Stomach smooth muscle (tissue), 2 donors: ENCODE measurements around the gene KRT222.

ENCODE experiments used
- H3K27ac ChIP-seq: one replicate; pipeline ENCODE4 v1.7.0; 2013; ENCODE audit warnings: mild to moderate bottlenecking, low read length, inconsistent platforms
- H3K27me3 ChIP-seq, 2 donors: one replicate each; pipeline ENCODE4 v1.7.0; 2013; ENCODE audit warnings: low read length in 2 of 2; ENCODE audit not compliant: insufficient read depth in 2 of 2, control insufficient read depth in 1 of 2
- H3K36me3 ChIP-seq, 2 donors: one replicate each; pipeline ENCODE4 v1.7.0; 2013; ENCODE audit warnings: low read length in 2 of 2; ENCODE audit not compliant: control insufficient read depth in 2 of 2, insufficient read depth in 2 of 2
- H3K4me1 ChIP-seq: one replicate; pipeline ENCODE4 v1.7.0; 2013; ENCODE audit warnings: low read length; ENCODE audit not compliant: control insufficient read depth, insufficient read depth
- H3K4me3 ChIP-seq, 2 donors: one replicate each; pipeline ENCODE4 v1.7.0; 2013; ENCODE audit warnings: low read length in 2 of 2
- H3K9ac ChIP-seq, 2 donors: one replicate each; pipeline ENCODE4 v1.7.0; 2013; ENCODE audit warnings: low read length in 2 of 2, mild to moderate bottlenecking in 1 of 2
- H3K9me3 ChIP-seq, 2 donors: one replicate each; pipeline ENCODE4 v1.7.0; 2013; ENCODE audit warnings: low read length in 2 of 2; ENCODE audit not compliant: control insufficient read depth in 2 of 2
- donor health status: healthy.
- donor health status: Pancreatic carcinoma.

The KRT222 gene

GRCh38 chr17:40664582-40665333 is at the start of gene KRT222:
Gene KRT222, minus strand, starts transcription at chr17:40665177. Its CDS starts 78 bp downstream, at chr17:40665099.
- Histone ChIP-seq H3K4me3 (peak within 1 kb of the TSS in 1 of 2 donors; percentile 50), H3K4me1 (no peaks in the 10 kb centered on the region), H3K36me3 (no peaks in the 10 kb centered on the region), H3K9ac (no peak within 1 kb of the TSS), H3K27me3 (peaks cover 8 to 14% of the 10 kb centered on the region in 2 donors), H3K9me3 (no peaks in the 10 kb centered on the region), H3K27ac (no peak within 1 kb of the TSS)

DNA sequence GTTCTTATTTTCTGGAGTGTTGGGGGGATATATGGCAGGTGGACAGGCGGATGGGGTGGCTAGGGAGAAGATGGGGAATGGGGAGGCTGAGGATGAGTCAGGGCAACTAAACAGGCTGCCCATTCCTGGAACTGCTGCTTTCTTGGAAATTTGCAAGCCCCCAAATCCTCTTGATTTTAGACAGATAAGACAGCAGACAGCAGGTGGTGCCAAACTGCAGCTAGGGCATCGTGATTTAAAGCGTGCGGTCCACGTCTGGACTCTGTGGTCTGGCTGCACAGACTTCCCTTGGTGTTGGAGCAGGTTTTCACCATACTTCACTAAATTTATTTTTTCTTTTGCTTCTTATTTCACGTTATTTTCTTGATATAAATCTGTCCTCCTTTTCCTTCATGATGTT is 49.5 kb upstream of the KRT222 start:
- H3K36me3 ChIP-seq: no peaks in the 10 kb centered on the region

DNA sequence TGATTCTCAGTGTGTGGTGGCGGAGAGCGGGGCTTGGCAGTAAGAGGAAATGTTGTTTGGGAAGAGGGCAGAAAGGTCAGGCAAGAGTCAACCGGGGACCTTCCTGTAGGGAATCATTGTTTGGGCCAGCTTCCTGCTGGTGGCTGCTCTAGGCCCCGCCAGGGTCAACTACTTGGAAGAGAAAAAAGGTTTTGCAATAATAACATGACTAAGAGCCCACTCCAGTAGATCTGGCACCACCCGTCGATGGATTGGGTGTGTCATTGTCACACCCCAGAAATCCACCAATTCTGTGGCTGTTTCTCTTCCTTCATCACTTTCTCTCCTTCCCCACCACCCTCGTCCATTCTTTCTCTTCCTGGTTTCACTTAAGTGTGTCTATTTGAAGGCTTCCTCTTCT is 42.8 kb upstream of the KRT222 start:
- no peaks in the 10 kb centered on the region for H3K4me1 ChIP-seq
- H3K9ac ChIP-seq: no peak overlapping the region
- H3K9me3 ChIP-seq: no peaks in the 10 kb centered on the region
- H3K36me3 ChIP-seq: no peaks in the 10 kb centered on the region
- H3K4me3 ChIP-seq: no peak overlapping the region
- H3K27ac ChIP-seq: no peak overlapping the region
- peaks cover 0 to 5% of the 10 kb centered on the region in 2 donors for H3K27me3 ChIP-seq

More for the DNA sequence above, 49.5 kb upstream of the KRT222 start:
- H3K4me3 ChIP-seq: no peak overlapping the region
- H3K4me1 ChIP-seq: no peaks in the 10 kb centered on the region
- H3K9ac ChIP-seq: no peak overlapping the region
- H3K27me3 ChIP-seq: peaks cover 4 to 5% of the 10 kb centered on the region in 2 donors
- H3K27ac ChIP-seq: no peak overlapping the region
- no peaks in the 10 kb centered on the region for H3K9me3 ChIP-seq

DNA sequence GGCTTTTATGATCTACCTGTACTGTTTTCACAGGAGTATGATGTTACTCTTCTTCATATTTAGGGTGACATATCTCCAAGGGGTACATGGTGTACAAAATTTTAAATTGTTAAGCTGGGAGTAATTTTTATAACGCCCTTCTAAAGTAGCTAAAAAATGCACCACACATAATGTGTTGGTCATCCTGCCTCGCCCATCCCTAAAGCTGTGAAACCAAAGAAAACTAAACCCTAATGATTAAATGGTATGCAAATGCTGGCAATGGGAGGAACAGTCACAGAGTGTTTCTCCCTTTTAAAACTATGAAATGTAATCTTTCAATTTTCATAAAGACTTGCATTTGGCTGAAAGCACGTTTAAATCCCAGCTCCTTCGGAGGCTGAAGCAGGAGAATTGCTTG is 40.6 kb upstream of the KRT222 start:
- Histone ChIP-seq H3K36me3 (no peaks in the 10 kb centered on the region), H3K9me3 (no peaks in the 10 kb centered on the region), H3K4me1 (no peaks in the 10 kb centered on the region)

GRCh38 chr17:40703652-40704051 is 38.7 kb upstream of the KRT222 start, which contains the start of gene KRT24:
Gene KRT24, minus strand, starts transcription at chr17:40703752. Its CDS starts 59 bp downstream, at chr17:40703693.
- H3K9me3 ChIP-seq: no peaks in the 10 kb centered on the region
- H3K36me3 ChIP-seq: no peaks in the 10 kb centered on the region
- no peaks in the 10 kb centered on the region for H3K4me1 ChIP-seq
- no peak within 1 kb of the TSS for H3K9ac ChIP-seq
- peaks cover 0 to 3% of the 10 kb centered on the region in 2 donors for H3K27me3 ChIP-seq
- H3K4me3 ChIP-seq: no peak within 1 kb of the TSS
- H3K27ac ChIP-seq: no peak within 1 kb of the TSS

More for the DNA sequence above, 40.6 kb upstream of the KRT222 start:
- Histone ChIP-seq H3K9ac (no peak overlapping the region), H3K27me3 (peaks cover 0 to 3% of the 10 kb centered on the region in 2 donors), H3K4me3 (no peak overlapping the region), H3K27ac (no peak overlapping the region)

DNA sequence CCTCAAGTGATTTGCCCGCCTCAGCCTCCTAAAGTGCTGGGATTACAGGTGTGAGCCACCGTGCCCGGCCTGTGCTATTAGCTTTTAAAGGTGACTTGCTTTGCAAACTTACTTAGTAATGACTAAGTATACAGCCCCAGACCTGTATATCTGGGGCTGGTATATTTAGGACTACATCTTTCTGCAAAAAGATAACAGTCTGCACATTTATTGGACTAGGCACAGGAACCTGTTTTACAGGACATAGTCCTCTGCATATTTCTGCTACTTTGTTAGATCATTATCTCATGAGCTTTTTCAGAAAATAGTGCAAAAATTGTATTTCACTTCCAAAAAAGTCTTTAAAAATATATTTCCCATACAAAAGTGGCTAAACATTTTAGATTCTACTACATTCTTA is 37.3 kb upstream of the KRT222 start:
- peaks cover 3% of the 10 kb centered on the region in 2 donors for H3K27me3 ChIP-seq

GRCh38 chr17:40699853-40700252 is 34.9 kb upstream of the KRT222 start:
- Histone ChIP-seq H3K4me3 (no peak overlapping the region), H3K9ac (no peak overlapping the region), H3K9me3 (no peaks in the 10 kb centered on the region), H3K4me1 (no peaks in the 10 kb centered on the region), H3K27me3 (peaks cover 3% of the 10 kb centered on the region in 2 donors), H3K27ac (no peak overlapping the region), H3K36me3 (no peaks in the 10 kb centered on the region)

More for the DNA sequence above, 37.3 kb upstream of the KRT222 start:
- no peaks in the 10 kb centered on the region for H3K4me1 ChIP-seq
- no peak overlapping the region for H3K4me3 ChIP-seq
- H3K9ac ChIP-seq: no peak overlapping the region
- H3K9me3 ChIP-seq: no peaks in the 10 kb centered on the region
- H3K36me3 ChIP-seq: no peaks in the 10 kb centered on the region
- no peak overlapping the region for H3K27ac ChIP-seq

GRCh38 chr17:40699371-40699770 is 34.4 kb upstream of the KRT222 start:
- no peaks in the 10 kb centered on the region for H3K36me3 ChIP-seq
- H3K9me3 ChIP-seq: no peaks in the 10 kb centered on the region
- H3K27ac ChIP-seq: no peak overlapping the region
- H3K4me1 ChIP-seq: no peaks in the 10 kb centered on the region
- peaks cover 3% of the 10 kb centered on the region in 2 donors for H3K27me3 ChIP-seq
- no peak overlapping the region for H3K4me3 ChIP-seq
- H3K9ac ChIP-seq: no peak overlapping the region

- Histone ChIP-seq H3K36me3 (no peaks in the 10 kb centered on the region), H3K9ac (no peak overlapping the region), H3K27me3 (peaks cover 0 to 3% of the 10 kb centered on the region in 2 donors), H3K4me3 (no peak overlapping the region), H3K9me3 (no peaks in the 10 kb centered on the region), H3K4me1 (no peaks in the 10 kb centered on the region), H3K27ac (no peak overlapping the region)
Observed at GRCh38 chr17:40697297-40697696, 32.3 kb upstream of the KRT222 start.

DNA sequence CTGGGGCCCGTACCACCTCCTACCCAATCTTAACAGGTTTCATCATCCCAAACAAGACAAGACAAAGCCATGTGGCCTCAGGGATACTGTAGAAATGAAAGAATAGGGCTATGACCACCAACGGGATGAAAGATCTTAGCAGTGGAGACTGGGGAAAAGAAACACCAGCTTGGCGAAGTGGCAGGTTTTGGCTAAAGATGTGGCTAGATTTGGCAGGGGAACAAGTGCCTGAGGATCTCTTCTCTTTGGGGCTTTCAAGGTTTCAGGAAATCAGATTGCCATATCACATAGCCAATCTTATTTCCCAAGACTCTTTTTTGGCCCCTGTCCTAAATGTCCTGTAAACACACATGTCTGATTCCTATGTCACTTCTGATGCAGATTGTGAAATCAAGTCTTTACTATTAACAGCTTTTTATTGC is 31.7 kb upstream of the KRT222 start:
- Histone ChIP-seq H3K36me3 (no peaks in the 10 kb centered on the region), H3K27me3 (peaks cover 0 to 3% of the 10 kb centered on the region in 2 donors), H3K4me3 (no peak overlapping the region), H3K27ac (no peak overlapping the region), H3K4me1 (no peaks in the 10 kb centered on the region), H3K9ac (no peak overlapping the region), H3K9me3 (no peaks in the 10 kb centered on the region)

- H3K9me3 ChIP-seq: no peaks in the 10 kb centered on the region
- no peak overlapping the region for H3K27ac ChIP-seq
- H3K4me3 ChIP-seq: no peak overlapping the region
- no peaks in the 10 kb centered on the region for H3K4me1 ChIP-seq
- H3K27me3 ChIP-seq: peaks cover 0 to 3% of the 10 kb centered on the region in 2 donors
- no peak overlapping the region for H3K9ac ChIP-seq
- no peaks in the 10 kb centered on the region for H3K36me3 ChIP-seq
Observed at GRCh38 chr17:40695874-40696472, 31.0 kb upstream of the KRT222 start.
